HK-2 (cell line): Measurements from ENCODE around the gene ZNF324B.
"Not testable (repeated sequence)": the region's sequence is repeated elsewhere in the genome, so short reads cannot be mapped to it uniquely, and the experiment has no call there.

Source experiments
- DNase-seq: peaks from one replicate; pipeline ENCODE4 v3.0.0-alpha.2; 2018; ENCODE audit not compliant: unreplicated experiment

The ZNF324B gene

DNA sequence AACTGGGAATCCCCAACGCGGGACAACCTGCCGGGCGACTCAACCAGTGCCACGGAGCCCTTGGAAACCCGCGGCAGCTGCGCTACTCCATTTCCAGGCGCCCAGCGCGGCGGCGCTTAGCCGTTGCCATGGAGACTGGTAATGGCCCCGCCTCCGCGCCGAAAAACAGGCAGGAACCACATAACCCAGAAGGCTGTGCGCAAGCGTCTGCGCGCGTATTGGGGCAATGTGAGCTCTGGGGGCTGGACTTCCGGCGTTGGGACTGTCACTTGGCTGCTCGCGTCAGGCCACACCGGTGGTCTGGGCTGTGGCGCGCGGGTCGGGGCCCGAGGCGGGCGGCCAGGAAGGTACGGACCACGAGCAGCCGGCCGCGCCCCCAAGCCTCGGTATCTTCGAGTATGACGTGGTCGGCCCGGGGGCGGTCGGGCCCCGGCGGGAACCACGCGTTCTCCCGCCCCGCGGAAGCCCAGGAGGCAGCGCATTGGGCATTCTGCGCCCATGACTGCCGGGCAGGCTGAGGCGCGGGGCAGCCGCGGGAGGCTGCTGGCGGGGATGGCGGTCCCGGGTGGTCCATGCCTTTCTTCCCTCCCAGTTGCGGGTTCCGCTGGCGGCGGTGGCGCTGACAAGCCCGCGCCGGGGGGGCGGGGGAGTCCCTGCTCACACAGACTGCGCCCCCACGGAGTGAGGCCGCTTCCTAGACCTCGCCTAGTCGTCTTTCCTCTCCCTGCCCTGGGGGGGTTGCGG, at the start of gene ZNF324B:
Gene ZNF324B (plus strand): TSS at position 265 of the 744 bp plus-strand sequence. CDS start 2,080 bp downstream, outside the sequence.
- DNase-seq: peak; percentile 97

DNA sequence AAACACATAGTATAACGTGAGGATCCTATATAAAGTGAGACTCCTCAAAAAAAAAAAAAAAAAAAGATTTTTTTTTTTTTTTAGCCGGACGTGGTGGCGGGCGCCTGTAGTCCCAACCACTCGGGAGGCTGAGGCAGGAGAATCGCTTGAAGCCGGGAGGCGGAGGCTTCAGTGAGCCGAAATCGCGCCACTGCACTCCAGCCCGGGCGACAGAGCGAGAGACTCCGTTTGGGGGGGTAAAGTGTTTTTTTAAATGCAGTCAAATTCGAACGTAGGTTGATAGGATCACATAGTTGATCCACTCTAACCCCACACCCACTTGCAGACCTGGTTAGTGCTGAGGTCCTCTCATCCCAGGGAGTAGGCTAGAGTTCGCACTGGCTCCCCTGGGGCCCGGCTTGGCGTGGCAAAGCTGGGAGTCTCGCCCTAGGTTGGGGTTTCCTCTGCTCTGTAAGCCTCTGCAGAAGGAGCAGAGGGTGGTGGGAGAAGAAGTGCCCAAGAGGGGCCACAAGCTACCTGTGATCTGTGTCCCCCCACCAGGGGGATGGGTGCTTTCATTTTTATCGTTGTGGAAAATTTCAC, 49.5 kb upstream of the ZNF324B start:
- no peak for DNase-seq

GRCh38 chr19:58403920-58404478, 47.4 kb upstream of the ZNF324B start:
- DNase-seq: not testable (repeated sequence)

- DNase-seq: no peak
Observed at GRCh38 chr19:58406818-58407657, 44.4 kb upstream of the ZNF324B start.

DNA sequence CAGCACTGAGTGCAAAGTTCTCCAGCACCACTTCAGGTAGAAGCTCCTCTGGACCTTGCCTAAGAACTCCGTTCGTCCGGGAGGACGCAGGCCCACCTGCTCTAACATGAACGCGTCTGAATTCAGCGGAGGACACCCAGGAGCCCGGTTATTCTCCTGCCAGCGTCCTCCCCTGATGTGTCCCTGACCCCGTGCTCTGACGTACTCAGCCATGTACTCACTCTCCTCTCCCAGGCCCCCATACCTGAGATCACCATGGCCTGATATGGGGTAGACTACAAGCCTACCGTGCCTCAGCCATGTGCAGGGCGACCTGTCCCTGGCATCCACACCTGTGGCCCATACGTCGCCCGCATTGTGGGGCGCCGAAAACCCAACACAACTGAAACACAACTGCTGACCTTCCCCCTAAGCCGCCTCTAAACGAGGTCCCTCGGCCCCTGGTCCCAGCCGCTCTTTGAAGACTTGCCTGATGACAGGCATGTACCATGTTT, 43.7 kb upstream of the ZNF324B start:
- DNase-seq: no peak

DNA sequence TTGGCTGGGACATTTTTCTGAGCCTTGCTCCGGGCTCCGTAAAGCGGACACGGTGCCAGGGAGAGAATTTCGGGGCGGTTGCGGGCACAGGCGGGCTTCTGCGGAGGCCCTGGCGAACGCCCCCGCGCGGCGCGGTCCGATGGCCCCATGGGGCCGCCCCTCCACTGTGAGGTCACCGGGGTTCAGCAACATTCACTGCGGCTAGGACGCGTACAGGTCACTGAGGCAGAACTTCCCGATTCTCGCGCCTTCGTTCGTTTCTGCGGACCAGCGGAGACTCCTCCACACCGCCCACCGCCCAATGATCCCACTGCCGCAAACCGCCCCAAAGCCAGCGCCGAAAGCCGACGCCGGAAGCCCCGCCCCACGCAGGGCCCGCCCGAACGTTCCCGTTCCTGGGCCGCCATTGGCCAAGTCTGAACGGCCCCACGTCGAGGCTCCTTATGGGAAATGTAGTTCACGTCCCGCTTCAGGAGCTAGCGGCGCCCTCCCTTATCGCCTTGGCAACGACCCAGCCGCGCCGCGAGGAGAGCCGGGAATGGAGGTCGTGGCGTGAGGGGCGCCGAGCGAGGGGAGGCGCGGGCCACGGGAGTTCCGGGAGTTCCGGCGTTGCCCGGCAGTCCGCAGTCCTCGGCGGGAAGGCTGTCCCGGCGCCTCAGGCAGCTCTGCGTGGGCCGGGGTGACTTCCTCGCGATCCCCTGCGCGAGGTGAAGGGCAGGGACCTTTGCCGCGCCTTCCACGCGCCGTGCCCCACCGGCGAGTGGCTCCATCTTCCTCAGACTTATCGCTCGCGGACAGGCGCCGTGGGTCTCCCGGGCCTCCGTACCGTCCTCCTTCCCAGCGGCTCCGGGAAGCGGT, 43.0 kb upstream of the ZNF324B start, which contains the start of gene ZNF584:
Gene ZNF584 (plus strand): TSS at position 498 of the 858 bp plus-strand sequence. CDS start 499 bp downstream, outside the sequence.
- peak; percentile 99 for DNase-seq

GRCh38 chr19:58409010-58409790, 42.2 kb upstream of the ZNF324B start:
- DNase-seq: peak; percentile 73

GRCh38 chr19:58416604-58417003, 34.8 kb upstream of the ZNF324B start:
- DNase-seq: no peak

DNA sequence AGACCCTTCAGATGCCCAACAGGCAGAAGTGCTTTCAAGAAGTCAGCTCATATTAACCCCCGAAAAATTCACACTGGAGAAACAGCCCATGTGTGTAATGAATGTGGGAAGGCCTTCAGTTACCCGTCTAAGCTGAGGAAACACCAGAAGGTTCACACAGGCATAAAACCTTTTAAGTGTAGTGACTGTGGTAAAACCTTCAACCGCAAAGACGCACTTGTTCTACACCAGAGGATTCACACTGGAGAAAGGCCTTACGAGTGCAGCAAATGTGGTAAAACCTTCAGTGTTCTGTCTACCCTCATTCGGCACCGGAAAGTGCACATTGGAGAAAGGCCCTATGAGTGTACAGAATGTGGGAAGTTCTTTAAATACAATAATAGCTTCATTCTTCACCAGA, 34.4 kb upstream of the ZNF324B start:
- DNase-seq: no peak

GRCh38 chr19:58428617-58429016, 22.8 kb upstream of the ZNF324B start:
- DNase-seq: no peak

DNA sequence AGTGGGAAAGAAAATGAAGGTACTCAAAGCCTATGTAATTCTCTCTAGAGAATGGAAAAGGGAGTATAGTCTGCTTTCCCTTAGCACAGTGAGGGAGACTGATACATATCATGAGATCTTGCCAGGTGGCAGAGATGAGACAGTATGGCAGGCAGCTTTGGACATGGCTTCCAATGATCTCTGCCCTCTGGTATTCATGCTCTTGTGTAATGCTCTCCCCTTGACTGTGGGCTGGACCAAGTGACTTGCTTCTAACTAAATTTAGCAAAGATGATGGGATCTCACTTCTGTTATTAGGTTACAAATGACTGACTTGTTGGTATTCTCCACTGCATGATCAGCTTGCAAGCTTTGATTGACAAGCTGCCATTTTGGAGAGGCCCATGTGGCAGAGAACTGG, 21.7 kb upstream of the ZNF324B start:
- no peak for DNase-seq

- no peak for DNase-seq
Observed at GRCh38 chr19:58434217-58434616, 17.2 kb upstream of the ZNF324B start.

GRCh38 chr19:58439576-58440554, 11.6 kb upstream of the ZNF324B start, which contains the start of gene ZNF132:
Gene ZNF132 (minus strand): TSS chr19:58440153. CDS start chr19:58439821, 332 bp downstream.
- DNase-seq: peak; percentile 97

DNA sequence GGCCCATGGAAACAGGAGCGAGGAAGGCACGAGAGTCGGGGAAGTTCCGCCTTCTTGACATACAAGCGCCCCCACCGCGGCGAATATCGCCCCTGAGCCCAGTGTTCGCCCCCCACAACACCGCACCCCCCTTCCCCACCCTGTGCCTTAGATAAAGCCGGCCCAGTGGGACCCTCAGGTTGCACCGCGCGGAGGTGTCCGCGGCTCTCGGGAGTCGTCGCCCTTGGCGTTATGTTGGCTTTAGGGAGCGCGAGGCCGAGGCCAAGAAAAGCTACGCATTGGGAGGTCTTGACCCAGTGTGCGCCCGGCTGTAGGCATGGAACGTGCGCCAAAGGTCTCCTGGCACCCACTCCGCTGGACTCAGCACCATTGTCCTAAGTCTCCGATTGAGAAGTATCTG, 10.9 kb upstream of the ZNF324B start:
- DNase-seq: no peak

DNA sequence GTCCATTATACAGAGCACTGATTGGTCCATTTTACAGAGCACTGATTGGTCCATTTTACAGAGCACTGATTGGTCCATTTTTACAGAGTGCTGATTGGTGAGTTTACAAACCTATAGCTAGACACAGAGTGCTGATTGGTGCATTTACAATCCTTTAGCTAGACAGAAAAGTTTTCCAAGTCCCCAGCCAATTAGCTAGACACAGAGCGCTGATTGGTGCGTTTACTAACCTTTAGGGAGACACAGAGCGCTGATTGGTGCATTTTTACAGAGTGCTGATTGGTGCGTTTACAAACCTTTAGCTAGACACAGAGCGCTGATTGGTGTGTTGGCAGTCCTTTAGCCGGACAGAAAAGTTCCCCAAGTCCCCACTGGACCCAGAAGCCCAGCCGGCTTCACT, 8.4 kb upstream of the ZNF324B start:
- not testable (repeated sequence) for DNase-seq

DNA sequence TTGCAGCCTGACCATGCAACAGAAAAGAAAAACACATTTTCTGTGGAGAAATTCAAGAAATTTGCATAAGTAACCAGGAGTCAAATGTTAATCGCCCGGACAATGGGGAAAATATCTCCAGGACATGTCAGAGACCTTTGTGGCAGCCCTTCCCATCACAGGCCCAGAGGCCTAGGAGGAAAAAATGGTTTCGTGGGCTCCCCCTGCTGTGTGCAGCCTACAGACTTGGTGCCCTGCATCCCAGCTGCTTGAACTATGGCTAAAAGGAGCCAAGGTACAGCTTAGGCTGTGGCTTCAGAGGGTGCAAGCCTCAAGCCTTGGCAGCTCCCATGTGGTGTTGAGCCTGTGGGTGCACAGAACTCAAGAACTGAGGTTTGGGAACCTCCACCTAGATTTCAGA, 2.6 kb upstream of the ZNF324B start:
- not testable (repeated sequence) for DNase-seq

GRCh38 chr19:58449980-58450379, 1.4 kb upstream of the ZNF324B start:
- DNase-seq: not testable (repeated sequence)

- no peak for DNase-seq
Observed at GRCh38 chr19:58450856-58451357, 515 bp upstream of the ZNF324B start.

- DNase-seq: no peak
Observed at GRCh38 chr19:58453743-58454142, 2.3 kb downstream of the ZNF324B start.
